ENCODE results near the gene ZNF774.
"Not testable (repeated sequence)": the region's sequence is repeated elsewhere in the genome, so short reads cannot be mapped to it uniquely, and the experiment has no call there.

ZNF774 gene

DNA sequence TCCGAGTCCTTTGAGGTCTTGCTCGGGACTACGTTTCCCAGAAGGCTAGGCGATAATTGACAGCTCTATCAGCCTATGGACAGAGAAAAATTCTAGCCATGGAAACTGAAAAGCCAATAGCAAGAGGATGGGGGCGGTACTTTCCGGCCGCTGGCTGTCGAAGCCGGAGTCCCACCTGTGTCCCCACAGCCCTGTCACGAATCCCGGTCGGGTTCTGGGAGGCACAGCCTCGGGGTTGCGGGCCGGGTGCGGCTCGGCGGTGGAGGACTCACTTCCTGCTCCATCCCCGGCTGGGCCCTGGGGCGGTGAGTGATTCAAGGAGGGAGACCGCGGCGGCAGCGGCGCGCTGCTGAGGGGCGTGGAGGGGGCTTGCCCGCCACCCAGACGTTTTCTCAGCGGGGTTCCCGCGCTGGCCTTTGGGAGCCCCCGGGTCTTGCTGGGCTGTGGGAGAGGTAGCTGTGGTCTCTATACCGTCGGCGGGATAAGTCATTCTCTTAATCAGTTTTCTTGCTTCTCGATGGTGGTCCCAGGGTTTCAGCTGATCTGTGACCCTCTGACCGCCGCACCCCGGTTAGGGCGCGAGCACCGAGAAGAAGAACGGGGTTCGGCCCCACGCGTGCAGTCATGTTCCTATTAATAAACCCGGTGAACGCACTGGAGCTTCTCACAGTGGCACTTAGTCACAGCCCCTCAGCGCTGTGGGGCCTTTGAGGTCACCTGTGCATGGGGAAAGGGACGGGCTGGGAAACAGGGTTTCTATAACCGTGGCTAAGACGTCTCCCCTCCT is at the start of gene ZNF774:
Gene ZNF774, plus strand, starts transcription at position 178 of the 787 bp plus-strand sequence. CDS start 2,377 bp downstream, outside the sequence.
- peak; percentile 97 for DNase-seq (ENCODE audit: low read depth)

DNA sequence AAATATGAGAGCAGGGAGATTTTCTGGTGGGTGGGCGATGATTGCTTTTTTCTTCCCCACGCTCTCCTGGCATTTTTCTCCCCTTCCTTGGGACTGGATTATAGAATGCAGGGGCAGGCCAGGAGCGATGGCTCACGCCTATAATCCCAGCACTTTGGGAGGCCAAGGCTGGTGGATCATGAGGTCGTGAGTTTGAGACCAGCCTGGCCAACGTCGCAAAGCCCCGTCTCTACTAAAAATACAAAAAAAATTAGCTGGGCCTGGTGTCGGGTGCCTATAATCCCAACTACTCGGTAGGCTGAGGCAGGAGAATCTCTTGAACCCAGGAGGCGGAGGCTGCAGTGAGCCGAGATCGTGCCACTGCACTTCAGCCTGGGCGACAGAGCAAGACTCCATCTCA is 46.7 kb upstream of the ZNF774 start:
- DNase-seq (ENCODE audit: low read depth) = not testable (repeated sequence)

- no peak for DNase-seq (ENCODE audit: low read depth)
Measured at GRCh38 chr15:90305932-90306331, 46.2 kb upstream of the ZNF774 start.

GRCh38 chr15:90306560-90306959 is 45.5 kb upstream of the ZNF774 start:
- DNase-seq (ENCODE audit: low read depth) = no peak

DNA sequence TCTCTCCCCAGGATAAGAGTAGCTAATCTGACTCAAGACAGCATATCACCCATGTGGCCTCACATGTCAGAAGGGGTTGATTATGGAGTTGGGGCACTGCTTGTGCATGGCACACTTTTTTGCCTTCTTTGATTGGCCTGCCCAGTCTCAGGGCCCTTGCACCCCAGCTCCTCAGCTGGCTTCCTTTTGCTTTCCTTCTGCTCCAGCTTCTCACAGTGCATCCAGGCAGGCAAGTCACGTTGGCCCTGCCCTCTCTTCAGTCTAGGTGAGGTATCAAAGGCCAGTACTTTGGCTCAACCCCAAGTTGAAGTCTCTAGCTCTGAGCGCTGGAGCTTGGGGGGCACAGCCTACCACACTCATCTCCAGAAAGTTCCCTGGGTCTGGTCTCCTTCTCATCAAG is 44.4 kb upstream of the ZNF774 start:
- DNase-seq (ENCODE audit: low read depth) = no peak

DNA sequence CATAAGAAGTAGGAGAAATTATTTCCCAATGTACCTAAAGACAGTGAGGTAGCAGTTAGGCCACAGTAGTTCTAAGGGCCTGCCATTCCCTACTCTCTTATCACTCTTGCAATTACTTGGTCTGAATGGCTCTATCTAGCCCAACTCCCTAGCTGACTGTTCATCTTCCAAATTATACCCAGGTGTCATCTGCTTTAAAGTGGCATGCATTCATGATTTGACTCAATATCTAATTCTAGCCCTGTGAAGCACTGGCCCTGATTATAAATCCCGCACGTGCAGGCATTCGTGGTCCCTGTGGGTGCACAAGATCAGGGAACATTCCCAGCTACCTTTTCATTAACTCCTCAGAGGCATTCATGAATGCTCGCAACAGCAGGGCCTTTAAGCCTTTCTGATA is 43.1 kb upstream of the ZNF774 start:
- no peak for DNase-seq (ENCODE audit: low read depth)

DNA sequence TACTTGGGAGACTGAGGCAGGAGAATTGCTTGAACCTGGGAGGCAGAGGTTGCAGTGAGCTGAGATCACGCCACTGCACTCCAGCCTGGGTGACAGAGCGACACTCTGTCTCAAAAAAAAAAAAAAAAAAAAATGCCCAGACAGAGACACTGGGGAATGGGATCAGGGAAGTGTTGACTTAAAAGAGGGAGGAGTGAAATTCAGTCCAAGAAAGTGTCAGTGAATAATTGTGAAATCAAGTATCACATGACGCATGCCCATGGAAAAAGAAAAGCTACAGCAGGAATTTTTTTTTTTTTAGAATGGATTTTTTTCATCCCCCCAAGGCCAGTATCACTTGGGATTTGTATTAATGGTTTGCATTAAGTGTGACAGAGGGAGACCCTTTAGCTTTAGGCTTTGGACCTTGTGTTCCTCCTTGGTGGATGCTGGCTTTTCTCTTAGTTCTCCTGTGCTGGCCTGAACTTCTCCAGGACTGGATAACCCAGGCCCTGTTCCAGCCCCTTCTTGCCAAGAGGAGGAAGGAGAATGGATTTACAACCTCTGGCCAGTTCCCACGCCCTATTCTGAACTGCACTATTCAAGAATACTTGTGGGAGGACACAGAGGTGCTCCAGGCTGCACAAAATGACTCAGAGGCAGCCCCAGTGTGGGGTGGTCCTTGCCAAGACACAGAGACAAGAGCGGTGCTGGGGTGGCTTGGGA is 36.7 kb upstream of the ZNF774 start:
- peak; percentile 14 for DNase-seq (ENCODE audit: low read depth)

- no peak for DNase-seq (ENCODE audit: low read depth)
Measured at GRCh38 chr15:90316139-90316538, 35.9 kb upstream of the ZNF774 start.

GRCh38 chr15:90318591-90318990 is 33.5 kb upstream of the ZNF774 start:
- no peak for DNase-seq (ENCODE audit: low read depth)

GRCh38 chr15:90320062-90320884 is 31.8 kb upstream of the ZNF774 start:
- peak; percentile 91 for DNase-seq (ENCODE audit: low read depth)

- no peak for DNase-seq (ENCODE audit: low read depth)
Measured at GRCh38 chr15:90320885-90321278, 31.2 kb upstream of the ZNF774 start.

- DNase-seq (ENCODE audit: low read depth) = no peak
Measured at GRCh38 chr15:90322538-90322937, 29.5 kb upstream of the ZNF774 start.

DNA sequence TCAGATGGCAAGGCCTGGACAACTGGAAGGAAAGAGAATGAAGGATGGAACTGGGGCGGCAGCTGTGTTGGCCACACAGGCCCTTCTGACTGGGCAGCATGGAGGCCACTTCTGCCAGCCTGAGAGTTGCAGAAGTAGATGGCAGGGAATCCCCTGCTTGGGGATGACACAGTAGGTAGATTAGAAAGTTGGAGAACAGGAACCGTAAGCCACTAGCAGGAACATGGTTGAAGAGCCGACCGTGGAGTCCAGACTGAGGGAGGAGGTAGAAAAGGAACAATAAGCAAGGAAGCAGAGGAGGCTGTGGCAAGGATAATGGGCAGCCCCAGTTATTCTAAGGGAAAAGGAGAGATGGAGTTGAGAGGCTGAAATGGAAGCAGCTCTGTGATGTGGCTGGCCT is 26.4 kb upstream of the ZNF774 start:
- DNase-seq (ENCODE audit: low read depth) = no peak

DNA sequence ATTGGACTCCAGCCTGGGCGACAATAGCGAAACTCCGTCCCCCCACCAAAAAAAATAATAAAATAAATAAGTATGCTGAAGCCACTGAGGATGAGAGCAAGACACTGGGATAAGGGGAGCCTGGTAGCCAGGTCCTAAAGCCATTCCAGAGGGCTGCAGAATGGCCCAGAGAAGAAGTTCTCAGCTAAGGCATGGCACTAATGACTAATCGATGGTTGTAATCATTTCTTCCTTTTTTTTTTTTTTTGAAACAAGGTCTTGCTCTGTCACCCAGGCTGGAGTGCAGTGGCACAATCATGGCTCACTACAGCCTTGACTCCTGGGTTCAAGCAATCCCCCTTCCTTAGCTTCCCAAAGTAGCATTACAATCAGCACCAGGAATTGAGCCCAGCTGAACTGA is 25.6 kb upstream of the ZNF774 start:
- no peak for DNase-seq (ENCODE audit: low read depth)

DNA sequence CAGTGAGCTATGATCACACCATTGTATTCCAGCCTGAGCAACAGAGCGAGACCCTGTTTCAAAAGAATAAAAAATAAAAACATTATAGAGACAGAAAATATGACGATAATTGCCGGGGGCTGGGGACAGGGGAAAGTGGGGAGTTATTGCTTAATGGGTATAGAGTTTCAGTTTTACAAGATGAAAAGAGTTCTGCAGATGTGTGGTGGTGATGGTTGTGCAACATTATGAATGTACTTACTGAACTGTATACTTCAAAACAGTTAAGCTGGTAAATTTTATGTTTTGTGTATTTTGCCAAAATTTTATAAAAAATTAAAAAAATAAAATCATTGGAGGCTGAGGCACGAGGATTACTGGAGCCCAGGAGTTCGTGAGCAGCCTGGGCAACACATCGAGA is 24.8 kb upstream of the ZNF774 start:
- no peak for DNase-seq (ENCODE audit: low read depth)

GRCh38 chr15:90334304-90334731 is 17.8 kb upstream of the ZNF774 start:
- no peak for DNase-seq (ENCODE audit: low read depth)

DNA sequence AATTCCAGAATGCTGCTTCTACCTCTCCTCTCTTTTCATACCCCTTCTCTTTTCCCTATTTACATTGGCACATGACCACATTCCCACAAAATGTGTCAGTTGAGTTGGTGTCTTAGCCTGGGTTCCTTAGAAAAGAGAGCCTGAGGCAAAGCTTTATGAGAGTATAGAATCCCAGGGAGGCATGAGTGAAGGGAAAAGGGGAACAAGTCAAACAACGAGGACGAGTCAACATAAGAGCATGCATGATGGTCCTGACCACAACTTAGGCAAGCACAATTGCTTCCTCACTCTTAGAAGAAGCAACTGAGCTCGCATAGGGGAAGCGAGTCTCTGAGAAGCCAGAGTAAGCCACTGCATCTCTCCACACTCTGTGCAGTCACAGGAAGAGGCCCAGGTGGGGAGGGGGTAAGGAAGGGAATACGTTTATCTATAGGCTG is 15.4 kb upstream of the ZNF774 start:
- DNase-seq (ENCODE audit: low read depth) = peak; percentile 87

DNA sequence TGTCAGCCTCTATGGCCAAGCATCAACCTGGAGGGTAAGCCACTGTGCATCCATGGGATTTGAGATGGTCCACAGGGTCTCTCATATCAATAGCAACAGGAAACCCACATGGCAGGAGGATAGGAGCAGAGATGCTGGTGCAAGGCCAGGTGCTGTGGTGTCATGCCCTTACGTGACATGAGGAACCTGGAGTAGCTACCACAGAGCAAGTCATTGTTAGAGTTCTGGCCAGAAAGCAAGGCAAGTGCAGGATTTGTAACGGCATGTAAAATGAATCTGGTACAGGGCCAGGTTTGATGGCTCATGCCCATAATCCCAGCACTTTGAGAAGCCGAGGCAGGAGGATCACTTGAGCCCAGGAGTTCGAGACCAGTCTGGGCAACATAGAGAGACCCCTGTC is 14.8 kb upstream of the ZNF774 start:
- no peak for DNase-seq (ENCODE audit: low read depth)

DNA sequence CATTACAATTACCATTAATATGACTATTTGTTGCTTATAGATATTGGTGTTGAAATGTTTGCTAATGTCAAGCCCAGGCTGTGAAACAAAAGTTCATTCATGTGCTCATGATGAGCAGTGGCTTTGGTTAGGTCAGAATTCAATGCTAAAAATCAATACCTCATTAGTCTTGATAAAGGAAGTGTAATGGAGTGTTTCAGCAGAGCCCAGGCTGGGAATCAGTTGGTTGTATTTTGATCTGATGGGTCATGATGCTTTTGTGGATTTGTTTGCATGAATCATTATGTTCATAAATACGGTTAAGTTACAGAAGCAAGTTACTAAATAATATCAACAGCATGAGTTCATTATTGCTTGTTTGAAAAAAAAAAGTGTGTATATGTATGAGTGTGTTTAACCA is 13.6 kb upstream of the ZNF774 start:
- DNase-seq (ENCODE audit: low read depth) = no peak

DNA sequence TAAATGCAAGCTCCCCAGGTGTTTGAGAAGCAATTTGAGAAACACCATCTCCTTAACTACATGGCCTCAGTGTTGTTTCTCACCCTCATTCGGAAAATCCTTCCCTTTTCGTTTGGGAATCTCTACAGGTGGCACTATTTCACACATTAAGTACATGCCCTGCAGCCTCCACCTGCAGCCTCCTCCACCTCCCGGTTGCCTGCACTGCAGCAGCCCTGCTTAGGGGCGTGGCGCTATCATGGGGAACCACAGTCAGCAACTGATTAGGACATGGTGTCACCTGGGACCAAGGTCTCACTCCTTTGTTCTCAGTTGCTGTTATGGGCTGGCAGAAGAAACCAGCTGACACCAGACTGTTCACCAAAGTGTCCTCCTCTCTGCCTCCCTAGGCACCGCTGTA is 11.7 kb upstream of the ZNF774 start:
- DNase-seq (ENCODE audit: low read depth) = no peak

DNA sequence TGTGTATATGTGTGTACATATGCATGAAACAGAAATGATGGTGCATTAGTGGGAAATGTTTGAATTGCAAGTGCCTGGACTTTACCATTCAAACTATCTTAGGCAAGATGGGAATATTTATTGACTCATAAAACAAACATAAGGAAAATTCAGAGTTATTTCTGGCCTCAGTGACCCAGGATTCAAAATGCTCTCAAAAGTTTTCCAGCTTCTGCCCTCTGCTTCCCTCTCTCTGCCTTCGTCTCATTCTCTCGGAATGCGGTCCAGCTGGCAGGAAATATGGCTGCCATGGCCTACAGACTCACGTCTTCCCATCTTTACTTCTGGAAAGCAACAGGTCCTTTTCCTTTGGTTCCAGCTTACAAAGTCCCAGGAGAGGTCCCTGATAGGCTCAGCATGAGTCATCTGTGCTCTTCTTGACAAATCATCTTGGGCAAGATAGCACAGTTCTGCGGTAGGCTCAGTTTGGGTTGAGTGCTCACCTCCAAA is 8.7 kb upstream of the ZNF774 start:
- peak; percentile 25 for DNase-seq (ENCODE audit: low read depth)

DNA sequence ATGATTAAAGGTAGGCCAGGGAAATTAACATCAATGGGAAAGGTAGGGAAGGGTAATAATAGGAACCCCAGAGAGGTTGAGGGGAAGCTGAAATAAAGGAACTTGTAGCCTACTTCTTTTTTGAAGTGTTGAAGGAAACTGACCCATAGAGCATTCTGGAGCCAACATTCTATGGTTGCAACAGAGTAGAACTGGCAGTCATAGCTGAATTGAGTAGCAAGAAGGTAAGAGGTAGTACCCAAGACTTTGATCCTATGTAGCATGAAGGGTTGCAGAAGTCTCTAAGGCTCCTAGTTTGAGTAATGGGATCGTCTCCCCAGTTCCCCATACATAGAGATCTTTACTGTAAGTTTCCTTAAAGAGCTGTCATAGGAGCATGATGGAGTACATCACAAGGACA is 7.4 kb upstream of the ZNF774 start:
- DNase-seq (ENCODE audit: low read depth) = no peak

All from ELR (cell line).